Measurements from ENCODE around the gene NPS. TPM values are rescaled to one million over a fixed set of nuclear protein-coding genes. Genes with fewer than 3 reads are reported as not detected.

Gene NPS
- total RNA-seq, 4 donors from 2014 or later = not detected

GRCh38 chr10:127564644-127565043 lies 15.5 kb downstream of the NPS start:
- no peak for DNase-seq
- H3K4me3 ChIP-seq = no peak overlapping the region
- H3K27ac ChIP-seq = no peak overlapping the region
- intact Hi-C loops (cut with DNase I) = no loop called here
- 65 to 73% methylated on average over 4 of the region's 4 CpGs for WGBS, 2 donors
- no peaks in the 10 kb centered on the region for H3K4me1 ChIP-seq
- H3K36me3 ChIP-seq = no peaks in the 10 kb centered on the region
- peaks cover 0 to 3% (median 0%) of the 10 kb centered on the region in 4 donors for H3K27me3 ChIP-seq
- no peak for TF ChIP-seq POLR2A (IDR thresholded peaks at IDR 0.05)
- TF ChIP-seq CTCF (IDR thresholded peaks at IDR 0.05) = no peak
- H3K9me3 ChIP-seq = no peaks in the 10 kb centered on the region

GRCh38 chr10:127565583-127565982 lies 16.5 kb downstream of the NPS start:
- DNase-seq = no peak
- Histone ChIP-seq H3K36me3 (no peaks in the 10 kb centered on the region), H3K27ac (no peak overlapping the region), H3K4me3 (no peak overlapping the region), H3K4me1 (no peaks in the 10 kb centered on the region), H3K9me3 (no peaks in the 10 kb centered on the region), H3K27me3 (peaks cover 0 to 10% (median 0%) of the 10 kb centered on the region in 4 donors)
- intact Hi-C loops (cut with DNase I) = no loop called here
- 60 to 75% methylated on average over 4 of the region's 4 CpGs for WGBS, 2 donors
- no peak for TF ChIP-seq POLR2A (IDR thresholded peaks at IDR 0.05)
- no peak for TF ChIP-seq CTCF (IDR thresholded peaks at IDR 0.05)

- intact Hi-C loops (cut with DNase I) = no loop called here
- WGBS, 2 donors = 75 to 83% methylated on average over 4 of the region's 4 CpGs
Measured at GRCh38 chr10:127569210-127569609, 20.1 kb downstream of the NPS start.

GRCh38 chr10:127570036-127570435 lies 20.9 kb downstream of the NPS start:
- Histone ChIP-seq H3K9me3 (peaks cover 0 to 6% (median 0%) of the 10 kb centered on the region in 3 donors), H3K27me3 (peaks cover 0 to 8% (median 0%) of the 10 kb centered on the region in 4 donors), H3K4me1 (no peaks in the 10 kb centered on the region), H3K27ac (no peak overlapping the region), H3K36me3 (no peaks in the 10 kb centered on the region), H3K4me3 (no peak overlapping the region)
- no peak for TF ChIP-seq CTCF (IDR thresholded peaks at IDR 0.05)
- no peak for TF ChIP-seq POLR2A (IDR thresholded peaks at IDR 0.05)
- intact Hi-C loops (cut with DNase I) = no loop called here
- no peak for DNase-seq
- 43% methylated on average over 2 of the region's 3 CpGs; no CpG with 5 or more reads in 1 of the 2 donors for WGBS, 2 donors

More at GRCh38 chr10:127569210-127569609, 20.1 kb downstream of the NPS start:
- H3K4me3 ChIP-seq = no peak overlapping the region
- no peaks in the 10 kb centered on the region for H3K36me3 ChIP-seq
- H3K27ac ChIP-seq = no peak overlapping the region
- H3K9me3 ChIP-seq = peaks cover 0 to 6% (median 0%) of the 10 kb centered on the region in 3 donors
- peaks cover 0 to 8% (median 0%) of the 10 kb centered on the region in 4 donors for H3K27me3 ChIP-seq
- no peak for TF ChIP-seq POLR2A (IDR thresholded peaks at IDR 0.05)
- TF ChIP-seq CTCF (IDR thresholded peaks at IDR 0.05) = no peak
- H3K4me1 ChIP-seq = no peaks in the 10 kb centered on the region
- no peak for DNase-seq

GRCh38 chr10:127571386-127571785 lies 22.3 kb downstream of the NPS start:
- no peak for DNase-seq
- intact Hi-C loops (cut with DNase I) = no loop called here
- 12 to 32% methylated on average over 1 of the region's 1 CpG for WGBS, 2 donors
- no peak overlapping the region for H3K27ac ChIP-seq
- H3K36me3 ChIP-seq = no peaks in the 10 kb centered on the region
- H3K27me3 ChIP-seq = peaks cover 0 to 8% (median 0%) of the 10 kb centered on the region in 4 donors
- H3K4me3 ChIP-seq = no peak overlapping the region
- TF ChIP-seq CTCF (IDR thresholded peaks at IDR 0.05) = no peak
- no peak for TF ChIP-seq POLR2A (IDR thresholded peaks at IDR 0.05)
- peaks cover 0 to 6% (median 0%) of the 10 kb centered on the region in 3 donors for H3K9me3 ChIP-seq
- no peaks in the 10 kb centered on the region for H3K4me1 ChIP-seq
